ENCODE data around the gene ATP5F1A. TPM values are rescaled to one million over a fixed set of nuclear protein-coding genes. Genes with fewer than 3 reads are reported as not detected.

The ATP5F1A gene
- total RNA-seq, 1 donor from 2014 or later: 457 TPM

DNA sequence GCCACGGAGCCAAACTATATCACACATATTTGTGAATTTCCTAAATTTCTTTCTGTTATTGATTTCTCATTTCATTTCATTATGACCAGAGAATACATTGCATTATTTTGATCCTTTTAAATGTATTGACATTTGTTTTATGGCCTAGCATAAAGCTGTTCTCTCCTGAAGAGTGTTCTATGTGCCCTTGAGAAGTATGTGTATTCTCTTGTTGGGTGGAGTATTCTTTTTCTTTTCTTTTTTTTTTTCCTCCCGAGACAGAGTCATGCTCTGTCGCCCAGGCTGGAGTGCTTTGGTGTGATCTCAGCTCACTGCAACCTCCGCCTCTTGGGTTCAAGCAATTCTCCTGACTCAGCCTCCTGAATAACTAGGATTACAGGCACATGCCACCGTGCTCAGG, 11.3 kb upstream of the ATP5F1A start:
- no peaks in the 10 kb centered on the region for H3K27me3 Mint-ChIP-seq (ENCODE audit: unreplicated experiment)
- no peak for DNase-seq (ENCODE audit: low spot score)
- no peak for TF ChIP-seq CTCF (IDR thresholded peaks at IDR 0.05; ENCODE audit: unreplicated experiment)
- peaks cover 15% of the 10 kb centered on the region for H3K36me3 Mint-ChIP-seq (ENCODE audit: low read depth, unreplicated experiment)
- H3K4me1 Mint-ChIP-seq (ENCODE audit: unreplicated experiment): peaks cover 15% of the 10 kb centered on the region
- H3K9me3 Mint-ChIP-seq (ENCODE audit: unreplicated experiment): no peaks in the 10 kb centered on the region
- no peak overlapping the region for H3K27ac Mint-ChIP-seq (ENCODE audit: unreplicated experiment)
- H3K4me3 Mint-ChIP-seq (ENCODE audit: unreplicated experiment): no peak overlapping the region

DNA sequence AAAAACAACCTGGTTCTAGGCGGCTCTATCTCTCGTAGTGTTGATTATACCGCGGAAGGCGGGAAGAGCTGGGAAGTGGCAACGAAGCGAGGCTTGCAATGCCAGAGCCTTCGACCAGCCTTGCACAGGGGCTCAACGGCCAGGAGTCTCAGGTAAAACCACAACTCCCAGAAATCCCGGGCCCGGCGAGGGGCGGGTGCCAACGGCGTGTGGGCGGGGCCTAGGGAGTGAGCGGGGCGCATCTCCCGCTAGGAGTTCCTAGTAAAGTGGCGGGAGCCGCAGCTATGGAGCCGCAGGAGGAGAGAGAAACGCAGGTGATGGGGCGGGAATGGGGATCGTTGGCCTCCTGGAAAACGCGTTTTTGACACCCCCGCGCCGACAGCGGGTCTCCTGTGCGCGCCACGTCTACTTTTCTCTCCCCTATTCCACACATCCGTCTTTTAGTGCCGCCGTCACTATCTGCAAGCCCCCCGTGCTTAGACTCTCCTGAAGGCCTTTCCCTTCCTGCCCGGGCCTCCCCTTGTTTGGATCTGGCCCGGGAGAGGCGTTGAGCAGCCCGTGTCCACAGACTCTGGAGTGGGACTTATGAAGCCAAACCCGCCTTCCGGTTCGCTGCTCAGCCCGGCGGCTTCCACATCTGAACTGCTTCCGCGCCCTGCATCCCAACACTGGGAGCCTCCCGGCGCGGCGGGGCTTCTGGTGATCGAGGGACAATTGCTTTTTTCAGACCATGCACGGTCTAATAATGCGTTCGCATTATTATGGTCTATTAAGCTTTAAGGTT, 6.2 kb upstream of the ATP5F1A start, which contains the start of gene HAUS1:
Gene HAUS1 (plus strand): TSS at position 258 of the 784 bp plus-strand sequence. CDS start 27 bp downstream, at position 285.
- peak within 1 kb of the TSS; percentile 96 for H3K4me3 Mint-ChIP-seq (ENCODE audit: unreplicated experiment)
- TF ChIP-seq CTCF (IDR thresholded peaks at IDR 0.05; ENCODE audit: unreplicated experiment): no peak
- H3K36me3 Mint-ChIP-seq (ENCODE audit: low read depth, unreplicated experiment): peaks cover 4% of the 10 kb centered on the region
- H3K27ac Mint-ChIP-seq (ENCODE audit: unreplicated experiment): peak within 1 kb of the TSS; percentile 90
- peak; percentile 91 for DNase-seq (ENCODE audit: low spot score)
- H3K4me1 Mint-ChIP-seq (ENCODE audit: unreplicated experiment): peaks cover 5% of the 10 kb centered on the region
- H3K9me3 Mint-ChIP-seq (ENCODE audit: unreplicated experiment): no peaks in the 10 kb centered on the region
- no peaks in the 10 kb centered on the region for H3K27me3 Mint-ChIP-seq (ENCODE audit: unreplicated experiment)

GRCh38 chr18:46099463-46099862, 1.4 kb upstream of the ATP5F1A start:
- peaks cover 18% of the 10 kb centered on the region for H3K4me1 Mint-ChIP-seq (ENCODE audit: unreplicated experiment)
- peaks cover 1% of the 10 kb centered on the region for H3K27me3 Mint-ChIP-seq (ENCODE audit: unreplicated experiment)
- H3K4me3 Mint-ChIP-seq (ENCODE audit: unreplicated experiment): no peak overlapping the region

DNA sequence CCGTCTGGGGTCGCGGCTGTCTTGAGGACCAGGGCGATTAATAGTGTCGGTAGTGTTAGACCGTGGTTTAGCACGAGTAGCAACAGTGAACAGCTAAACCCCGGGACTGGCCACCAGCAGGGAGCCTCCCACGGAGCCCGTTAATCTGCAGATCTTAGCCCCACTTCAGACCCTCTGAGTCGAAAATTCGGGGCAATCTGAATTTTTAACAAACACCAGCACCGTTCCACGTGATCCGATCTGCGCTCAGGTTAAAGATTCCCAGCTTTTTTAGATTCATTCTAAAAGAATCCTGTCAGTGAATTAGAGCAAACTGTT, 479 bp upstream of the ATP5F1A start:
- peaks cover 3% of the 10 kb centered on the region for H3K36me3 Mint-ChIP-seq (ENCODE audit: low read depth, unreplicated experiment)
- peaks cover 18% of the 10 kb centered on the region for H3K4me1 Mint-ChIP-seq (ENCODE audit: unreplicated experiment)
- H3K4me3 Mint-ChIP-seq (ENCODE audit: unreplicated experiment): peak overlapping the region; percentile 99
- peak overlapping the region; percentile 90 for H3K27ac Mint-ChIP-seq (ENCODE audit: unreplicated experiment)
- H3K9me3 Mint-ChIP-seq (ENCODE audit: unreplicated experiment): no peaks in the 10 kb centered on the region
- TF ChIP-seq CTCF (IDR thresholded peaks at IDR 0.05; ENCODE audit: unreplicated experiment): no peak
- peaks cover 1% of the 10 kb centered on the region for H3K27me3 Mint-ChIP-seq (ENCODE audit: unreplicated experiment)
- no peak for DNase-seq (ENCODE audit: low spot score)

More at GRCh38 chr18:46099463-46099862, 1.4 kb upstream of the ATP5F1A start:
- no peak for DNase-seq (ENCODE audit: low spot score)
- Mint-ChIP-seq H3K9me3 (ENCODE audit: unreplicated experiment) (no peaks in the 10 kb centered on the region), H3K36me3 (ENCODE audit: low read depth, unreplicated experiment) (peaks cover 3% of the 10 kb centered on the region), H3K27ac (ENCODE audit: unreplicated experiment) (no peak overlapping the region)
- no peak for TF ChIP-seq CTCF (IDR thresholded peaks at IDR 0.05; ENCODE audit: unreplicated experiment)

DNA sequence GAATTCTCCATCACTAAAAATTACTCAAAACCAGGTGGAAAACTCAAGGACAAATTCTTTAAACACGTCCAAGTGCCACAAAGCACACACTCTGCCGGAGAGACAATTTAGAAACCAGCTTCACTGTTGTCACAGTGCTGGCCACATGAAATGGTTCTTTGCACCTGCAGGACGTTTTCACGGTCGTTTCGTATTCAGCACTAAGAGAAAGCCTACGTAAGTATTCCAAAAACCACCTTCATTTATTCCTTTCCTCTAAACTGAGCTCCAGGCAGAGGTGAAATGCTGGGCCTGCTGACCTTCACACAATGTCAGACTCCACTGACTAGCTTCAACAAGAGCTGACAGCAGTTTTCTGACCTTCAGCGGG, 680 bp downstream of the ATP5F1A start:
- no peak for TF ChIP-seq CTCF (IDR thresholded peaks at IDR 0.05; ENCODE audit: unreplicated experiment)
- Mint-ChIP-seq H3K4me1 (ENCODE audit: unreplicated experiment) (peaks cover 18% of the 10 kb centered on the region), H3K27me3 (ENCODE audit: unreplicated experiment) (peaks cover 1% of the 10 kb centered on the region), H3K9me3 (ENCODE audit: unreplicated experiment) (no peaks in the 10 kb centered on the region), H3K4me3 (ENCODE audit: unreplicated experiment) (peak overlapping the region; percentile 99), H3K27ac (ENCODE audit: unreplicated experiment) (peak overlapping the region; percentile 80), H3K36me3 (ENCODE audit: low read depth, unreplicated experiment) (peaks cover 3% of the 10 kb centered on the region)
- no peak for DNase-seq (ENCODE audit: low spot score)

All from endothelial cell (in vitro differentiated cells).